DMS 273 (cell line): Measurements from ENCODE around the gene ATF1.
"Not testable (repeated sequence)": the region's sequence is repeated elsewhere in the genome, so short reads cannot be mapped to it uniquely, and the experiment has no call there.

Experiments
- DNase-seq: peaks from one replicate; lab custom pipeline; 2025; ENCODE audit not compliant: unreplicated experiment; lab: John Stamatoyannopoulos, UW

Gene ATF1

DNA sequence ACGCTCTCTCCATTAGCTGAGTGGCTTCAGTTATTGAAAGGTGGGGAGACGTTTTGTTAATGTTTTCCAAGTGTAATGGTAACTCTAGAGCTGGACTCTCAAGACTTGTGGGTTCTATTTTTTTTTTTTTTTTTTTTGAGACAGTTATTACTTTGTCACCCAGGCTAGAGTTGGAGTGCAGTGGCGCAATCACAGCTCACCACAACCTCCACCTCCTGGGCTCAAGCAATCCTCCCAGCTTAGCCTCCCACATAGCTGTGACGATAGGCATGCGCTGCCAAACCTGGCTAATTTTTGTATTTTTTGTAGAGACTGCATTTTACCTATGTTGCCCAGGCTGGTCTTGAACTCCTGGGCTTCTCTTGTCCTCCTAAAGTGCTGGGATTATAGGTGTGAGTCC is 26.2 kb downstream of the ATF1 start:
- no peak for DNase-seq

DNA sequence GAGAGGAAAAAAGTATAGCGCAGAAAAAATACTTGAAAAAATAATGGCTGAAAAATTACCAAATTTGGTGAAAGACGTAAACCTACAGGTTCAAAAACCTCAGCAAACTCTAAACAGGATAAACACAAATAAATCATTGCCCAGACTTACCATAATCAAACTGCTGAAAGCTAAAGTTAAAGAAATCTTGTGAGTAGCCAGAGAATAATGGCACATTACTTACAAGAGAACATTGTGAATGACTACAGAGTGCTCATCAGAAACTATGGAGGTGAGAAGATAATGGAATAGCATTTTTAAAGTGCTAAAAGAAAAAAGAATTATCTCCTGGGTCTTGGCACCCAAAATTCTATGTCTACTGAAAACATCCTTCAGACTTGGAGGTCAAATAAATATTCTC is 36.0 kb downstream of the ATF1 start:
- DNase-seq: no peak

DNA sequence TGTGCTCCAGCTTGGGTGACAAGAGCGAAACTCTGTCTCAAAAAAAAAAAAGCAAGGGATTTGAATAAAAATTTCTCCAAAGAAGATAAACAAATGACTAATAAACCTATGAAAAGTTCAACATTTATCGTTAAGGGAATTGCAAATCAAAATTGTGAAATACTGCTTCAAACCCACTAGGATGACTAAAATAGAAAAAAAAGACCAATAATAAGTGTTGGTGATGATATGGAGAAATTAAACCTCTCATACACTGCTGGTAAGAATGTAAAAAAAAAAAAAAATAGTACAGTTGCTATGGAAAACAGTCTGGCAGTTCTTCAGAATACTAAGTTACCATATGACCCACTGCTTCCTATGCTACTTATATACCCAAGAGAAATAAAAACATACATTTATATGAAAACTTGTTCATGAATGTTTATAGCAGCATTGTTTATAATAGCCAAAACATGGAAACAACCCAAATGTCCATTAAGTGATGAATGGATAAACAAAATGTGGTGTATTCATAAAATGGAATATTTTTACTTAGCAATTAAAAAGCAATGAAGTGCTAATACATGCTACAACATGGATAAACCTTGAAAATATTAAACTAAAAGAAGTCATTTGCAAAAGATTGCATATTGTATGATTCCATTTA is 39.5 kb downstream of the ATF1 start:
- no peak for DNase-seq

DNA sequence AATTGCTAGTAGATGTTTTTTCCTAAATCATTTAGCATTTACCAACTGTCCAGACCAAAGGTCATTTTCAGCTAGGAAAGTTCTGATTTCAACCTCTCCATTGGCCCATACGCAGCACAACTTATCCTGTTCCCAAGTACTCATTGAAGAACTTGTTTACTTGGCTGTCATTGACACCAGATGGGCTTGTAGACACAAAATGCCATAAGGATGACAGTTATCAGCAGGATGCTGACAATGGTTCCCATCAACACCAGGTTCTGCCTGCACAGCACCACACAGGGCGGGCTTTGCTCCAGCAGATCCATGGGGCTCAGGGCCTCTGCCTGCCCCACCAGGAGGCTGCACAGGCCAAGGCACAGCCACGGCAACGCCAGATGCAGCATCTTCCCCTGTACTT is 42.3 kb downstream of the ATF1 start:
- no peak for DNase-seq

DNA sequence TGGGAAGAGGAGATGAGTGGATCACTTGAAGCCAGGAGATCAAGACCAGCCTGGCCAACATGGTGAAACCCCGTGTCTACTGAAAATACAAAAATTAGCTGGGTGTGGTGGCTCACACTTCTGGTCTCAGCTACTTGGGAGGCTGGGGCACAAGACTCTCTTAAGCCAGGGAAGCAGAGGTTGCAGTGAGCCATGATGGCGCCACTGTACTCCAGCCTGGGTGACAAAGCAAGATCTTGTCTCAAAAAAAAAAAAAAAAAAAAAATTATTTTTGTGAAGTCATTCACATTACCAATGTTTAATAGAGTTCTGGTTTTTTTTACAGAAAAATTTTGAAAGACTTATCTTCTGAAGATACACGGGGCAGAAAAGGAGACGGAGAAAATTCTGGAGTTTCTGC is 45.2 kb downstream of the ATF1 start:
- DNase-seq: not testable (repeated sequence)

DNA sequence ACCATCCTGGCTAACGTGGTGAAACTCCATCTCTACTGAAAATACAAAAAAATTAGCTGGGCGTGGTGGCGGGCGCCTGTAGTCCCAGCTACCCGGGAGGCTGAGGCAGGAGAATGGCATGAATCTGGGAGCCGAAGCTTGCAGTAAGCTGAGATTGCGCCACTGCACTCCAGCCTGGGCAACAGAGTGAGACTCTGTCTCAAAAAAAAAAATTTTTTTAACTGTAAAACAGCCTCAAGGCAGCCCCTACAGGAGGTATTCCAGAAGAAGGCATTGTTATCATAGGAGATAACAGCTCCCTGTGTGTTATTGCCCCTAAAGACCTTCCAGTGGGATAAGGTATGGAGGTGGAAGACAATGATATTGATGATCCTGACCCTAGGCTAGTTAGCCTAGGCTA is 51.0 kb downstream of the ATF1 start:
- not testable (repeated sequence) for DNase-seq

DNA sequence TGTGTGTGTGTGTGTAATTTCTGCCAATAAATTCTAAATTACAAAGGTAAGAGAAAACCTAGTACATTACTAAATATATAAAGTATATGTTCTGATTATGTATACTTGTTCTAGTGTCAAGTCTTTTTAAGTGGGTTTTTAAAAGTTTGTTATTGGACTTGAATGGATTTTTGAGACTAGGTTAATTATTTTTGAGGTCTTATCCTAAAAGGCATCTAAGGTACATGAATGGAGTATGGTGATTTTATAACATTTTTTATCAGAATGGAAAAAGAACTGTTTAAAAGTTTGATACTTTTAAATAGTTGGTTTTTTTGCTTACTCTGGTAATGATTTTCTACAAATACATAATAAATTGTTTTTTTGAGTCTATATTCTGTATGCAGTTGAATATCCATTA is 56.3 kb downstream of the ATF1 start:
- no peak for DNase-seq

DNA sequence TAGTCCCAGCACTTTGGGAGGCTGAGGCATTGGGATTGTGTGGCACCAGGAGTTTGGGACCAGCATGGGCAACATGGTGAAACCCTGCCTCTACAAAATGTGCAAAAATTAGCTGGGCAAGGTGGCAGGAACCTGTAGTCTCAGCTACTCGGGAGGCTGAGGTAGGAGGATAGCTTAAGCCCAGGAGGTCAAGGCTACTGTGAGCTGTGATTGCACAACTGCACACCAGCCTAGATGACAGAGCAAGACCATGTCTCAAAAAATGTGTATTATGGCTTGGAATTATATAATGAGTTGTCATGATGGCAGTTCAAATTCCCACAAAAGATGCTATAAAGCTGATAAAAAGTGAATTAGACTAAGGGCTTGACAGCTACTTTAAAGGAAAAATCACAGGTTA is 58.2 kb downstream of the ATF1 start:
- no peak for DNase-seq

DNA sequence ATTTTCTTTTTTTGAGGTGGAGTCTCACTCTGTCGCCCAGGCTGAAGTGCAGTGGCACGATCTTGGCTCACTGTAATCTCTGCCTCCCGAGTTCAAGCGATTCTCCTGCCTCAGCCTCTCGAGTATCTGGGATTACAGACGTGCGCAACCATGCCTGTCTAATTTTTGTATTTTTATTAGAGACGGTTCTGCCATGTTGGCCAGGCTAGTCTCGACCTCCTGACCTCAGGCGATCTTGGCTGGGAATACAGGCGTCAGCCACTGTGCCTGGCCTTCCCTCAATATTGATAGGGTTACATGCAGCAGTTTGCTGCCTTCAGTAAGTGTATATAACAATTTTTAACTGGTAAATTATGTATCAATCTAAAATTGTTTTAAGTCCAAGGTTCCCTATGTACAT is 59.8 kb downstream of the ATF1 start:
- not testable (repeated sequence) for DNase-seq

DNA sequence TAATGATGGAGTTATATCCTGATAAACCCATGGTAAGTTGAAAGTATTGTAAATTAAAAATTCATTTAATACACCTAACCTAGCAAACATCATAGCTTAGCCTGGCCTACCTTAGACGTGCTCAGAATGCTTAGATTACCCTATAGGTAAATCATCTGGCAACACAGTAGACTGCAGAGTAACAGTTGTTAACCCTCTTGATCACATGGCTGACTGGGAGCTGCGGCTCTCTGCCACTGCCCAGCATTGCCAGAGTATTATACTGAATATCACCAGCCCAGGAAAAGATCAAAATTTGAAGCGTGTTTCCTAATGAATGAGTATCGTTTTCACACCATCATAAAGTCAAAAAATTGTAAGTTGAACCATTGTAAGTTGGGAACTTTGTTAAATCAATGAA is 61.0 kb downstream of the ATF1 start:
- peak; percentile 3 for DNase-seq

DNA sequence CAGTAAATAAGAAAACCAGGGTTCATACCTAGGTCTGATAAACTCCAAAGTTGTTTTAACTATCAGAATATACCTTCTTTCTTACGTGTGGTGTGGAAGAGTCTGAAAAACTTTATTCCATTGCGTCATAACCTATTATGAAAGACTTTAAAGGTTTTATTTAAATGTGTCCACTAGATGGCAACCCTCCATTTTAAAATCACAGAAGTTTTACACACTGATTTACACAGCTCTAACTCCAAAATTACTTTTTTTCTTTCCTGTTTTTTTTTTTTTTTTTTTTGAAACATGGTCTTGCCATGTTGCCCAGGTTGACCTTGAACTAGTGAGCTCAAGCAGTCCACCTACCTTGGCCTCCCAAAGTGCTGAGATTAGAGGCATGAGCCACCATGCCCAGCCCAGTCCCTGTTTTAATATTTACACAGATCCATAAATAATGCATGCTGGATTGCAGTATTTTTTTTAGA is 61.5 kb downstream of the ATF1 start:
- DNase-seq: peak; percentile 64

DNA sequence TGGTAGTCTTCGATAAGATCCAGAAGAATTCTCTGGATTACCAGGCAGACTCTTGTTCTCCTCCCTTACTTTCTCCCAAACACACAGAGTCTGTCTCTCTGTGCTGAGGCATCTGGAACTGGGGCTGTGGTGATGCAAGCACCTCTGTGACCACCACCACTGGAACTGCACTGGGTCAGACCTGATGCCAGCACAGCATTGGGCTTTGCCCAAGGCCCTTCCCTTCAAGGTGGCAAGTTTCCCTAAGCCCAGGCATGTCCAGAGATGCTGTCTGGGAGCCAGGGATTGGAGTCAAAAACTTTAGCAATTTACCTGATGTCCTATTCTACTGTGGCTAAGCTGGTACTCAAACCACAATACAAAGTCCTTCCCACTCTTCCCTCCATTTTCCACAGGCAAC is 64.2 kb downstream of the ATF1 start:
- DNase-seq: no peak

DNA sequence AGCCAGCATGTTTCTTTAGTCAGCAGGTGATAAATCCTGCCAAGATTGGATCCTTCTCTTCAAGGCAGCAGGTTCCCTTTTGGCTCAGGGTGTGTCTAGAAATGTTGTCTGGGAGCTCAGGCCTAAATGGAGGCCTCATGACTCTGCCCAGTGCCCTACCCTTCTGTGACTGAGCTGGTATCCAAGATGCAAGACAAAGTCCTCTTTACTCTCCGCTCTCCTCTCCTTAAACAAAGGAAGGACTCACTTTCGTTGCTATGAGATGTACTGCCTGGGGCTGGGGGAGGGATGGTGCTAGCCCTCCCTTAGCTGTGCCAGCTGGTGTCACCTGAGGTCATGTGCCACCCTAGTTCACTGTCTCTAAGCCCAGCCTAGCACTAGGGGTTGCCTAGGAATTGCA is 65.0 kb downstream of the ATF1 start:
- DNase-seq: no peak

DNA sequence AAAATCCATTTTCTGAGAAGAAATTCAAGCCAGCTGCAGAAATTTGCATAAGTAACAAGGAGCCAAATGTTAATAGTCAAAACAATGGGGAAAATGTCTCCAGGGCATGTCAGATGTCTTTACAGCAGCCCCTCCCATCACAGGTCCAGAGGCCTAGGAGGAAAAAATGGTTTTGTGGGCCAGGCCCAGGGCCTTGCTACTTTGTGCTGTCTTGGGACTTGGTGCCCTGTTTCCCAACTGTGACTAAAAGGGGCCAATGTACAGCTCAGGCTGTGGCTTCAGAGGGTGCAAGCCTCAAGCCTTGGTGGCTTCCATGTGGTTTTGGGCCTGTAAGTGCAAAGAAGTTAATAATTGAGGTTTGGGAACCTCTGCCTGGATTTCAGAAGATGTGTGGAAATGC is 69.9 kb downstream of the ATF1 start:
- not testable (repeated sequence) for DNase-seq

DNA sequence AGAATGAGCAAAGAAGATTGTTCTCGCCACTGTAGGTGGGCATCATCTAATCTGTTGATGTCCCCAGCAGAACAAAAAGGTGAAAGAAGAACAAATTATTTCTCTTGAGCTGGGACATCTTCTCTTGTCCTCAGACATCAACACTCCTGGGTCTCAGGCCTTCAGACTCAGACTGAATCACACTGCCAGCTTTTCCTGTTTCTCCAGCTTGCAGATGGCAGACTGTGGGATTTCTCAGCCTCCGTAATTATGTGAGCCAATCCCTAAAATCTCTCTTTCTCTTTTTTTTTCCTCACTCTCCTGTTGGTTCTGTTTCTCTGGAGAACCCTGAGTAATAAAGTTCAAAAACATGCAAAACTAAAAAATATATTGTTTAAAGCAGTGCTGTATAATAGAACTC is 75.1 kb downstream of the ATF1 start:
- DNase-seq: peak; percentile 17

DNA sequence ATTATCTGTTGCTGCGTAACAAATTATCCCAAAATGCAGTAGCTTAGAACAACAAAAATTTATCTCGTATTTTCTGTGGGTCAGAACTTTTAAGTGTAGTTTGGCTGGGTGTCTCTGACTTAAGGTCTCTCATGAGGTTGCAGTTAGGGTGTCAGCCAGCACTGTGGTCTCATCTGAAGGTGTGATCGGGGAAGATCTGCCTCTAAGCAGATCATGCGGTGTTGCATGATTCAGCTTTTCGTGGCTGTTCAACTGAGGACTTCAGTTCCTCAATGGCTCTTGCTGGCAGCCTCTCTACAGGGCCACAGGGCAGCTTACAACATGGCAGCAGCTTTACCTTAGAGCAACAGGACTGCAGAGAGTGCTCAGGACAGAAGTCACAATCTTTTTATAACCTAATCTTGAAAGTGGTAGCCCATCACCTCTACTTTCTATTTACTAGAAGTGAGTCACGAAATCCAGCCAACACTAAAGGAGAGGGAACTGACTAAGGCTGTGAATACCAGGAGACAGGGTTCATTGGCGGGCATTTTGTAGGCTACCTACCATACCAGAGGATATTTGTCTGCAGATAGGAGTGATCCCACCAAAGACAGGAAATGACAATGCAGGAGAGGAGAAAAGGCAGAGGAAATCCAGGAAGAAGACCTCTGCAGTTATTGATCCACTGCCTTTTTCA is 77.0 kb downstream of the ATF1 start:
- DNase-seq: no peak

DNA sequence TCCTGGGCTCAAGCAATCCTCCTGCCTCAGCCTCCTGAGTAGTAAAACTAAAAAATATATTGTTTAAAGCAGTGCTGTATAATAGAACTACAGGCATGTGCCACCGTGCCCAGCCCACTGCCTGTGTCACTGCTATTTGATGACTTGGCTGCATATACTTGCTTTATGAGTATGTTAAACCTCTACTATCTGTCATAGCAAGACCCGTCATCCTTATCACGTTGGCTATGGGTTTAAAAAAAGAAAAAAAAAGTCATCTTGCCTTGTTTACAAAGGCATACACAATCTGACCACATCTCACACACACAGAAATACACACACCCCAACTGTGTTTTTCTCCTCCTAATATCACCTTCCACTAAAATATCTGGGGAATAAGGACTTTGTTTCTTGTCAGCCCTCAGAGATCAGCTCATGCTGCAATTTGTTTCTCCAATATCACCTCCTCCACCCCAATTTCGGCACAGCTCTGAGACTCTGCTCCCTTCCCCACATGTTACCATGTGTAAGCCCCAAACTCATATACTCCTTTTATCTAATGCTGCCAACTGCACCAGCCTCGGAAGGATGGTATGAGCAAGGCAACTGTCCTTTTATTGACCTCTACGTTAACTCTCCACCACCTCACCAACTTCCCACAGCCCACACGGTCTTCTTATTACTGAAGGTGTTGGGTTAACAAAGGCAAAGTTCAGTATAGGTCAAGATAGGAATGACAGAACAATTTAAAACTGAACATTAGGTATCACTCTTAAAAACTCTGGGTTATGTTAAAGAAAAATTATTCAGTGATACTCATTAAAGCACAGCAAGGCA is 78.0 kb downstream of the ATF1 start:
- no peak for DNase-seq

DNA sequence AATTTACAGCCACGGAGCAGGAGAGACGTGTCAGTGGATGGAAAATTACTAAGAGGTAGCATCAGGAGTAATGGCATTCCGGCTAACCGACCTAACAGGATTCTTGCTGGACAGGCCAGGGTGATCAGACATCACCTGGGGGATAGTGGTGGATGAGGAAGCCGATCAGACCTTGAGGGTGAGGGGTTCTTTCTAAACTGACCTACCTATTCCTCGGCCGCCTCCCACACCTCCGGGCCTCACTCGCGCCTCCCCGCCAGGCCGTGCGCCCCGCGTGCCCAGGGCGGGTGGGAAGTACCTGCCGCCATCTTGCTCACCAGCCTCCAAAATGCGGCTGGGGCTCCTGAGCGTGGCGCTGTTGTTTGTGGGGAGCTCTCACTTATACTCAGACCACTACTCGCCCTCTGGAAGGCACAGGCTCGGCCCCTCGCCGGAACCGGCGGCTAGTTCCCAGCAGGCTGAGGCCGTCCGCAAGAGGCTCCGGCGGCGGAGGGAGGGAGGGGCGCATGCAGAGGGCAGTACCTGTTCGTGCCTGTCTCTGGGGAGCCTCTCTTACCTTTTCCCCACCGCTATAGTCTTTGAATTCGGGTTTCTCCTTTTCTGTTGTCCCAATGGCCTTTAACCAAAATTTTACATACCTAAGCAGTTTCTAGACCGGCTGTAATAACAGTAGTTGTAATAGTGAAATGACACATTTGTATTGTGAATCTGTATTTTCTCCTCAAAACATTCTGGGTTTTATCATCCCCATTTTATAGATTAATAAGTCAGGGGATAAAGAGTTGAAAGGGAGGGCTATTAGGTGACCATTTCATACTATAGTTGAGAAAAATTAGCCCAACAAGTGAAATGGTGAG is 79.0 kb downstream of the ATF1 start, which contains the start of gene TMPRSS12:
TMPRSS12 (plus strand) TSS at position 290 of the 857 bp plus-strand sequence; CDS start at position 329, 39 bp downstream.
- no peak for DNase-seq

DNA sequence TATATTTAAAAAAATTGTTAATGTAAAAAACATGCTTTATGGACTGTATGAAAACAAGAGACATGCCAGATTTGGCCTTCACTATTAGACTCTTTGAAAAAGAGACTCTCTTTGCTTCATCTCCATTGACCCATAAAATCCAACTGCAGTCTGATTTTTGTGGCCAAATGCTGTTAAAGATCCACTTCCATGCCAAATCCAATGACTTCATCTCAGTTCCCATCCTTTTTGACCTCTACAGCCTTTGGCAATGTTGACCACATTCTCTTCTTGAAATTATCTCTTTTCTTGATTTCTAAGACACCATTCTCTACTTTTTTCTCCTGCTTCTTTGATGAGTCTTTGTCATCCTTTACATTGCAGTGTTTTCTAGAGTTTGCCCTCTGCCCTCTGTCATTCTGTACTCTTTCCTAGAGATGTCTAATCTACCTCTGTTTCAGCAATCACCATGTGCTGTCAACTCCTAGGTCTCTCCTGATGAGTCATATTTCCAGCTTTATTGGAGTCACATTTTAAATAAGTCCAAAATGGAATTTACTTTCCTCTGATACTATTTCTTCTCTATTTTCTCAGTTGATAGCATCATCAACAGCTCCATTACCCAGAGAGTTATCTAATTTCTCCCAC is 81.2 kb downstream of the ATF1 start:
- no peak for DNase-seq

DNA sequence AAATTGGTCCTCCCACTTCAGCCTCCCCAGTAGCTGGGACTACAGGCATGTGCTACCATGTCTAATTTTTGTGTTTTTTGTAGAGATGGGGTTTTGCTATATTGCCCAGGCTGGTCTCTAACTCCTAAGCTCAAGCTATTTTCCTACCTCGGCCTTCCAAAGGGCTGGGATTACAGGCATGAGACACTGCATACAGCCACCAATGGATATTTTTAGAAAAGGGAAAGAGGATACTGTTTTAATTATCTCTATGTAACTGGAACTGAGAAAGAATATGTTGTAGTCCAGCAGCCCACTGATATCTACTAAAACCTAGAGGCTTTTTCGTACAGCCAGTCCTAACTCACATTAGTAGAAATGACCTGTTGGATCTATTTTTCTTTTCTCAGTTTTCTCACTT is 85.1 kb downstream of the ATF1 start:
- DNase-seq: no peak

DNA sequence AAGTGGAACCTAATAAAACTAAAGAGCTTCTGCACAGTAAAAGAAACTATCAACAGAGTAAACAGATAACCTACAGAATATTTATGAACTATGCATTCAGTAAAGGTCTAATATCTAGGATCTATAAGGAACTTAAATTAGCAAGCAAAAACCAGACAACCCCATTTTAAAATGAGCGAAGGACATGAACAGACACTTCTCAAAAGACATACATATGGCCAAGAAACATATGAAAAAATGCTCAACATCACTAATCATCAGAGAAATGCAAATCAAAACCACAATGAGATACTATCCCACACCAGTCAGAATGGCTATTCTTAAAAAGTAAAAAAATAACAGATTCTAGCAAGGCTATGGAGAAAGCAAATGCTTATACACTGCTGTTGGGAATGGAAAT is 91.3 kb downstream of the ATF1 start:
- not testable (repeated sequence) for DNase-seq
